NCI-H2171 (cell line): Measurements from ENCODE around the gene BCAP29.

Source experiments
- DNase-seq: peaks from one replicate; lab custom pipeline; 2025; lab: John Stamatoyannopoulos, UW

BCAP29 gene

DNA sequence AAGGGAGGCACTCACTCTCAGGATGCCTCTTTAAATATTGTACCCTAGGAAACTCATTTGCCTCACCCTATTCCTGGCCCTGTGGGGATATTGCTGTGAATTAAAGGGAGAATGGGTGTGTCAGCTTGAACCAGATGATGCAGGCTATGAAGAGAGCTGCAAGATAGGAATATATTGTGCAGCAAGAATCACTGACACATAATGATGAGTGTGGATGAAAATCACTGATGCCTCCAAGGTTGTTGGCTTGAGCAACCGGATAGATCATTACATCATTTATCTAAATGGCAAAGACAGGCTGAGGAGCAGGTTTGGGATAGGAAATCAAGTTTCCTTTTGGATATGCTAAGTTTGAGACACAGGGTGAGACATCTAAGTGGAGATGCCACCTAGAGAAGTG lies 86.7 kb downstream of the BCAP29 start:
- no peak for DNase-seq

DNA sequence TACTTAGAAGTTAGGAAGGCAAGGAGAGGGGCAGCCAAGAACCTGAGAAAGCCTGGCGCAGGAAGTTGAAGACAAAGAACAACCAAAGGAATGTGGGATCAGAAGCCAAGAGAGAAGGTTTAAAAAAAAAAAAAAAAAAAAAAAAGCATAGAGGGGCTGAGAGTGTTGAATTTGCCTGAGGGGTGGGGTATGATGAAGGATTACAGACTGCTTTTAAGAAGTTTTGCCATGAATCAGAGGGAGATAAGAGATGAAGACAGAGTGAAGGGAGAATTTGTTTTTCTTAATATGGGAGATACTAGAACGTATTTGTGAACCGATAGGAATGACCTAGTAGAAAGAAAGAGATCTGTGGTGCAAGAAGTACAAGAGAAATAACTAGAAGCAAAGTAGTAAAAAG lies 87.3 kb downstream of the BCAP29 start:
- DNase-seq = no peak

GRCh38 chr7:107668296-107668695 lies 88.2 kb downstream of the BCAP29 start:
- DNase-seq = no peak
